ENCODE results near the gene DNAH17. TPM values are rescaled to one million over a fixed set of nuclear protein-coding genes. Genes with fewer than 3 reads are reported as not detected.

The DNAH17 gene
- total RNA-seq, 1 experiment from 2014 or later, result 0.13 TPM

DNA sequence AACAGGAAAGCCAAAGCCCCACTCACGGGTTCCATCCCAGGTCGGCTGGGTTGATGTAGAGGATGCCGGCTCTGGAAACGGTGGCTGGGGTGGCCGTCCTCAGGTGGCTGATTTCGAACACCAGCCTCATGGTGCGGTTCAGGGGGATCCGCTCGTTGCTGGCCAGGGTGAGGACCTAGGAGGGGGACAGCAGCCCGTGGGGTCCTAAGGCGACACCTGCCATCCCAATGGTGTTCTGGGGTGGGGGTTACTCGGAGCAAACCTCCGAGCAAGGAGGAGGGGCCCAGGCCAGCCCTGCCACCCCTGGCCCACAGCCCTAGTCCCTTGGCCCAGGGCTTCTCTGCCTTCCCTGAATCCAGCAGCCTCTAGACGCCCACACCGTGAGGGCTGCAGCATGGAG, 86.5 kb downstream of the DNAH17 start:
- H3K79me2 ChIP-seq (ENCODE audit: insufficient read depth, low read length), result no peaks in the 10 kb centered on the region
- no peak overlapping the region for H3K14ac ChIP-seq (ENCODE audit: insufficient read depth, low read length)
- Mint-ChIP-seq H3K36me3 (ENCODE audit: insufficient read depth in 1 of 3, low read depth in 3 of 3) (peaks cover 0 to 4% (median 0%) of the 10 kb centered on the region in 3 experiments; a peak in 4 of 7 replicates), H3K9me3 (no peaks in the 10 kb centered on the region), H3K4me1 (peaks cover 0 to 2% of the 10 kb centered on the region in 2 experiments; a peak in 1 of 4 replicates), H3K27me3 (ENCODE audit: low read depth) (peaks cover 19% of the 10 kb centered on the region), H3K4me3 (no peak overlapping the region), H3K27ac (no peak overlapping the region; a peak in 1 of 7 replicates)
- no peak overlapping the region for H3K9ac ChIP-seq (ENCODE audit: extremely low read depth, insufficient read length, low read length)
- H3K79me1 ChIP-seq (ENCODE audit: insufficient read depth, low read depth, low read length, poor library complexity, severe bottlenecking), result no peaks in the 10 kb centered on the region
- H4K91ac ChIP-seq (ENCODE audit: insufficient read length, low read depth, low read length), result no peak overlapping the region
- no peaks in the 10 kb centered on the region for H3K23me2 ChIP-seq (ENCODE audit: insufficient read length, low read depth, low read length, poor library complexity, severe bottlenecking)
- H2BK120ac ChIP-seq (ENCODE audit: low read depth, low read length, poor library complexity, severe bottlenecking), result no peak overlapping the region
- H3K23ac ChIP-seq (ENCODE audit: insufficient read length, low read depth, low read length), result no peak overlapping the region
- no peaks in the 10 kb centered on the region for H3K9me3 ChIP-seq (ENCODE audit: control insufficient read depth, low read depth, low read length)
- no peaks in the 10 kb centered on the region for H4K20me1 ChIP-seq (ENCODE audit: control insufficient read depth, insufficient read depth, insufficient read length)
- H2AFZ ChIP-seq (ENCODE audit: low read length), result no peak overlapping the region
- H2BK20ac ChIP-seq (ENCODE audit: low read depth, low read length, poor library complexity, severe bottlenecking), result no peak overlapping the region
- H3K4me2 ChIP-seq (ENCODE audit: insufficient read depth, insufficient read length, low read length), result no peak overlapping the region
- no peak overlapping the region for H3K18ac ChIP-seq (ENCODE audit: insufficient read length, low read depth, low read length)
- no peak overlapping the region for H2BK15ac ChIP-seq (ENCODE audit: low read depth, low read length)
- H2BK5ac ChIP-seq (ENCODE audit: insufficient read length, low read length), result no peak overlapping the region
- DNase-seq, result no peak
- H2BK12ac ChIP-seq (ENCODE audit: insufficient read length, low read depth, low read length), result no peak overlapping the region
- H4K5ac ChIP-seq (ENCODE audit: insufficient read length, low read depth, low read length), result no peak overlapping the region
- H3T11ph ChIP-seq (ENCODE audit: low read length), result no peak overlapping the region
- TF ChIP-seq, protein P1, sequence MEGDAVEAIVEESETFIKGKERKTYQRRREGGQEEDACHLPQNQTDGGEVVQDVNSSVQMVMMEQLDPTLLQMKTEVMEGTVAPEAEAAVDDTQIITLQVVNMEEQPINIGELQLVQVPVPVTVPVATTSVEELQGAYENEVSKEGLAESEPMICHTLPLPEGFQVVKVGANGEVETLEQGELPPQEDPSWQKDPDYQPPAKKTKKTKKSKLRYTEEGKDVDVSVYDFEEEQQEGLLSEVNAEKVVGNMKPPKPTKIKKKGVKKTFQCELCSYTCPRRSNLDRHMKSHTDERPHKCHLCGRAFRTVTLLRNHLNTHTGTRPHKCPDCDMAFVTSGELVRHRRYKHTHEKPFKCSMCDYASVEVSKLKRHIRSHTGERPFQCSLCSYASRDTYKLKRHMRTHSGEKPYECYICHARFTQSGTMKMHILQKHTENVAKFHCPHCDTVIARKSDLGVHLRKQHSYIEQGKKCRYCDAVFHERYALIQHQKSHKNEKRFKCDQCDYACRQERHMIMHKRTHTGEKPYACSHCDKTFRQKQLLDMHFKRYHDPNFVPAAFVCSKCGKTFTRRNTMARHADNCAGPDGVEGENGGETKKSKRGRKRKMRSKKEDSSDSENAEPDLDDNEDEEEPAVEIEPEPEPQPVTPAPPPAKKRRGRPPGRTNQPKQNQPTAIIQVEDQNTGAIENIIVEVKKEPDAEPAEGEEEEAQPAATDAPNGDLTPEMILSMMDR (conservative IDR thresholded peaks at IDR 0.05), result no peak
- no peaks in the 10 kb centered on the region for H3K4me1 ChIP-seq (ENCODE audit: insufficient read depth, low read length)
- H4K8ac ChIP-seq (replicated peaks; ENCODE audit: insufficient read length, low read depth, low read length), result no peak overlapping the region
- H3K56ac ChIP-seq (ENCODE audit: insufficient read length, low read depth, low read length), result no peak overlapping the region
- no peak overlapping the region for H3K27ac ChIP-seq (ENCODE audit: insufficient read length, low read depth, low read length)
- no CpG with 5 or more reads among the region's 15 CpGs for WGBS (ENCODE audit: extremely low coverage, insufficient read length, low lambda C conversion rate)
- H2AK5ac ChIP-seq (ENCODE audit: insufficient read length, low read length), result no peak overlapping the region
- no peak overlapping the region for H3K4ac ChIP-seq (ENCODE audit: low read depth, low read length)
- no peaks in the 10 kb centered on the region for H3K27me3 ChIP-seq (ENCODE audit: insufficient read depth, low read length)

Measured in H9 (cell line).